ENCODE measurements around the gene FAM53A. TPM values are rescaled to one million over a fixed set of nuclear protein-coding genes. Genes with fewer than 3 reads are reported as not detected.

FAM53A gene
- total RNA-seq, 1 experiment from 2014 or later, result 7.3 TPM

- DNase-seq (ENCODE audit: low read depth), result no peak
Observed at GRCh38 chr4:1603413-1604135, 80.5 kb downstream of the FAM53A start.

GRCh38 chr4:1602655-1603412 is 81.3 kb downstream of the FAM53A start:
- no peak for DNase-seq (ENCODE audit: low read depth)

GRCh38 chr4:1601852-1602654 is 82.1 kb downstream of the FAM53A start:
- no peak for DNase-seq (ENCODE audit: low read depth)

GRCh38 chr4:1601533-1601835 is 82.6 kb downstream of the FAM53A start:
- no peak for DNase-seq (ENCODE audit: low read depth)

GRCh38 chr4:1600811-1601532 is 83.1 kb downstream of the FAM53A start:
- DNase-seq (ENCODE audit: low read depth), result no peak

GRCh38 chr4:1600211-1600780 is 83.8 kb downstream of the FAM53A start:
- no peak for DNase-seq (ENCODE audit: low read depth)

GRCh38 chr4:1599491-1600210 is 84.5 kb downstream of the FAM53A start:
- DNase-seq (ENCODE audit: low read depth), result no peak

GRCh38 chr4:1599026-1599481 is 85.1 kb downstream of the FAM53A start:
- no peak for DNase-seq (ENCODE audit: low read depth)

GRCh38 chr4:1598206-1599025 is 85.7 kb downstream of the FAM53A start:
- DNase-seq (ENCODE audit: low read depth), result no peak

- no peak for DNase-seq (ENCODE audit: low read depth)
Observed at GRCh38 chr4:1597021-1597931, 86.8 kb downstream of the FAM53A start.

GRCh38 chr4:1596393-1596792 is 87.7 kb downstream of the FAM53A start:
- DNase-seq (ENCODE audit: low read depth), result no peak

- no peak for DNase-seq (ENCODE audit: low read depth)
Observed at GRCh38 chr4:1595789-1596325, 88.3 kb downstream of the FAM53A start.

- DNase-seq (ENCODE audit: low read depth), result no peak
Observed at GRCh38 chr4:1594871-1595788, 89.0 kb downstream of the FAM53A start.

- no peak for DNase-seq (ENCODE audit: low read depth)
Observed at GRCh38 chr4:1593881-1594345, 90.2 kb downstream of the FAM53A start.

GRCh38 chr4:1593458-1593857 is 90.7 kb downstream of the FAM53A start:
- DNase-seq (ENCODE audit: low read depth), result no peak

- no peak for DNase-seq (ENCODE audit: low read depth)
Observed at GRCh38 chr4:1592709-1593417, 91.2 kb downstream of the FAM53A start.
